NCI-H1694 treated with DMSO at 0.1 percent for 48 hours (cell line): Measurements from ENCODE around the gene MPPED1.

ENCODE experiments used
- DNase-seq: peaks from one replicate; lab custom pipeline; 2025; lab: John Stamatoyannopoulos, UW

MPPED1 gene

GRCh38 chr22:43431808-43432554 lies 20.2 kb downstream of the MPPED1 start:
- no peak for DNase-seq

GRCh38 chr22:43432883-43433415 lies 21.1 kb downstream of the MPPED1 start:
- no peak for DNase-seq

- DNase-seq = no peak
Observed at GRCh38 chr22:43433451-43434274, 21.8 kb downstream of the MPPED1 start.

GRCh38 chr22:43434275-43434927 lies 22.6 kb downstream of the MPPED1 start:
- DNase-seq = no peak

GRCh38 chr22:43434928-43435311 lies 23.1 kb downstream of the MPPED1 start:
- DNase-seq = no peak

GRCh38 chr22:43435851-43436811 lies 24.3 kb downstream of the MPPED1 start:
- peak; percentile 86 for DNase-seq

- no peak for DNase-seq
Observed at GRCh38 chr22:43436868-43437267, 25.1 kb downstream of the MPPED1 start.

GRCh38 chr22:43437871-43438475 lies 26.2 kb downstream of the MPPED1 start:
- DNase-seq = no peak

GRCh38 chr22:43438666-43439347 lies 27.0 kb downstream of the MPPED1 start:
- no peak for DNase-seq

- DNase-seq = no peak
Observed at GRCh38 chr22:43439368-43440103, 27.7 kb downstream of the MPPED1 start.

GRCh38 chr22:43440104-43440387 lies 28.2 kb downstream of the MPPED1 start:
- DNase-seq = no peak

GRCh38 chr22:43440556-43440955 lies 28.7 kb downstream of the MPPED1 start:
- no peak for DNase-seq

- DNase-seq = no peak
Observed at GRCh38 chr22:43441216-43441615, 29.4 kb downstream of the MPPED1 start.

GRCh38 chr22:43441751-43442150 lies 29.9 kb downstream of the MPPED1 start:
- DNase-seq = no peak

- DNase-seq = no peak
Observed at GRCh38 chr22:43442386-43443151, 30.8 kb downstream of the MPPED1 start.

GRCh38 chr22:43443152-43443471 lies 31.3 kb downstream of the MPPED1 start:
- DNase-seq = no peak

GRCh38 chr22:43446037-43446803 lies 34.4 kb downstream of the MPPED1 start:
- DNase-seq = peak; percentile 86

- DNase-seq = peak; percentile 75
Observed at GRCh38 chr22:43446916-43447315, 35.1 kb downstream of the MPPED1 start.
